Stimulated activated CD8-positive, alpha-beta memory T cell treated with anti-CD3 and anti-CD28 coated beads, Interleukin-4, amount 100 ng/mL, for 24 hours (primary cell): Measurements from ENCODE around the gene SPARC.

ENCODE experiments used
- DNase-seq: peaks from one replicate; pipeline ENCODE4 v3.0.0-alpha.2; 2020; ENCODE audit warnings: low read depth

Gene SPARC

GRCh38 chr5:151679421-151680155 lies 7.1 kb downstream of the SPARC start:
- no peak for DNase-seq

DNA sequence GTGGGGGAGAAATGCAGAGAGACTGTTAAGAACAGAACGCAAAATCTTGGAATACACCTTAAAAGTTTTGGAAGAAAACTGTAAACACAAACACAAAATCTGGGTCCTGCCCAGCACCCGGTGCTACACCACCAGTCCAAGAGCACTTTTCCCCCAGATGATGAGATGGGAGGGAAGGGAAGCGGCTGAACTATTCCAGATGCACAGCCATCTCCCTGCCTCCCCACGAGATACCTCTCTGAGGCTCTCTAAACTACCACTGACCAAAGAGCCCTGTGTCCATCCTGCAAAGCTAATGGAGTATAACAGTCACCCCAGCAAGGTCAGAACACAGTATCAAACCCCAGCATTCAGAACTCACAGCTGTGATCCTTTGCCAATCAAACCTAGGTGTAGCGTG lies 8.0 kb downstream of the SPARC start:
- no peak for DNase-seq

DNA sequence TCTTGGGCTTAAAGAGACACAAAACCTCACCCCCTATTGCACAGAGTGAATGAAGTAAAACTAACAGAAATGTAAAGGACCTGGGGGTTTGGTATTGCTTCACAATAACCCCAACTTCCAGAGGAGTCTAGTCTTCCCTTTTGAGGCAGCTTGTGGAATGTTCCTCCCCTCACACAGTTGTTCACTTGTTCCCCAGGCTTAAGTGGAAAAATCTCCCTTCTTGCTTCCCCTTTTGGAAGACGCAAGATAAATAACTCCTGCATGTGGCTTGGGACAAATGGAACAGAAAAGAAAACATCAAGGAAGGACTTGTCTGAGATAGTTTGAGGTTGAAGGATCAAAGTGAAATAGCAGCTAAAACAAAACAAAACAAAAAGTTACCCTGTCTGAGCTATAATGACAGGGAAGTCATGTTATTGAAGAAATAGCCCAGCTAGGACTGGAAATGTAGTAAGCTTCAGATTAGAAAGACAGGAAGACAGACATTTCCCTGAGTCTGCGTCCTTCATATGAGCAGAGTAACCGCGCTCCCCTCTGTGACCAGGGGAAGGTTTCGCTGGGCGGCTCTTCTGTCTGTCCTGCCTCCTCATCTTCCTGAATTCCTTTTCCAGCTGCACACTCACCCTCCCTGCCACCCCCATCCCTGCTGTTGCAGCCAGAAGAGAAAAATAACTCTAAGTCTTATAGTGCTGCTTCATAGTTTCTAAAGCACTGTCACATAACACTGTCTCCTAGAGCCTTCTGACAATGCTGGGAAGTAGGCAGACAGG lies 8.8 kb downstream of the SPARC start:
- DNase-seq, result no peak

GRCh38 chr5:151676719-151677118 lies 10.0 kb downstream of the SPARC start:
- DNase-seq, result no peak

DNA sequence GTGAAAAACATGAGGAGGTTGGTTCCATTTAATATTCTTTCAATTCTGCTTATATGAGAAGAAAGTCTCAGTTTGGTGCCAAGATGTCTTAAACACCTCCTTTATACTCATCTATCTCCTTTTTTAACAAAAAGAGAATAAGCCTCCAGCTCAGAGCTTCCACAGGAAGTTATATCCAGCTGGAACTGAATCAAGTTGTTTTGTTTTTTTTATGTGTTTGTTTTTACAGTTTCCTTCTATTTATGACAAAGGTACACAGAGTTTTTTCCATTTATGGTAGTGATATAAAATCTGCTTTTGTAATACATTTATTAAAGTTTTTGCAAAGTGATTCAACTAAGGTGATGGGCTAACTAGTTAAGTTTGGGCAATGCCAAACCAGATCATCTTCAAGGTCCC lies 10.4 kb downstream of the SPARC start:
- no peak for DNase-seq

- no peak for DNase-seq
These were observed 11.0 kb downstream of the SPARC start for GRCh38 chr5:151675611-151676313.

GRCh38 chr5:151674626-151675610 lies 11.8 kb downstream of the SPARC start:
- DNase-seq, result no peak

- no peak for DNase-seq
These were observed 13.3 kb downstream of the SPARC start for GRCh38 chr5:151673421-151673820.

- no peak for DNase-seq
These were observed 14.2 kb downstream of the SPARC start for GRCh38 chr5:151672516-151672915.

GRCh38 chr5:151671950-151672349 lies 14.8 kb downstream of the SPARC start:
- DNase-seq, result no peak

DNA sequence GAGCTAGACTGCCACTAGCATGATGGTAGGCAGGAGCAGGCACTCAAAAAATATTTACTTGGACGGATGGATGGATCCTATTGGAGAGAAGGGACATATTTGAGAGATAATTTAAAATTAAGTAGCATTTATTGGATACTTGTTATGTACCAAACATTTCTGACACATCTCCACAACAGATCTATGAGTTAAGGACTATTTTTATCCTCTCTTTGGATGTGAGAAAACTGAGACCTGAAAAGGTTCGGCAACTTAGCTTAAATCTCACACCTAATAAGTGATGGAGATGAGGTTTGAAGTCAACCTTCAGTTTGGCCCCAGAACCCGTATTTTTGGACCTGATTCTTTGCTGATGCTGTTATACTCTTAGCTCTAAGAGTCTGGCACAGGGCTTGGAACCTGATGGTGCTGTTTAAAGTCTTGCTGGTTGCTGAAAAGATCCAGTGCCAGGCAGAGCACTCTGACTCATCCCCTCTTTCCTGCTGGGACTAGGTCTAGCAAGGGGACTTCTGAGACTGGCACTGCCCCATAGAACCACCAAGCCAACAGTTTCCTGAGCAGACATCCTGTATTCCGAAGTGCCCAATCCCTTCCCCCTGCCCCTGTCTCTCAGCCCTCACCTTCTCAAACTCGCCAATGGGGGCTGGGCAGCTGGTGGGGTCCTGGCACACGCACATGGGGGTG lies 15.6 kb downstream of the SPARC start:
- no peak for DNase-seq

DNA sequence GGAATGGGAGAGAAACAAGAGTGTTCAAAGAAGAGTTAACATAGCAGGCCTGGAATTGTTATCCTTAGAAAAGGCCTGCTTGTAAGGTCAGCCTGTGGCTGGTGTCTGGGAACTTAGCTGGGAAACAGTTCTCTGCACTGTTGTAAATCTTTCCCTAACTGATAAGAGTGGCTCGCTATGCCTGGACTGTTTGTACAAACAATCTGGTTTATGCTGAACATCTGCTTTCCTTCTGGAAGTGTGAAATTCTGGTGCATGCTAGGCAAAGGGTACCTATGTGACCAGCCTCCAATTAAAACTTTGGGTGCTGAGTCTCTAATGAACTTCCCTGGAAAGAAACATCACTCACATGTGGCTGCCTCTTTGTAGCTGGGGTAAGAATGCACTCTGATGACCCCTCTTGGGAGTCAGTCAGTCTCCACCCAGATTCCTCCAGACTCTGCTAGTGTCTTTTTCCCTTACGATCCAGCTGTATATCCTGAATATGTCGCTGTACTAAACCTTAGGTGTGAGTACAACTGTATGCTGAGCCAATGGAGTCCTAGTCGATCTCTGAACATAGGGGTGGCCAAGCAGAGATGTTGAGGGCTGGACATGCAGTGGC lies 16.5 kb downstream of the SPARC start:
- no peak for DNase-seq

GRCh38 chr5:151667083-151667482 lies 19.6 kb downstream of the SPARC start:
- no peak for DNase-seq

- no peak for DNase-seq
These were observed 21.1 kb downstream of the SPARC start for GRCh38 chr5:151665613-151666012.

- DNase-seq, result no peak
These were observed 21.8 kb downstream of the SPARC start for GRCh38 chr5:151664694-151665585.

GRCh38 chr5:151663617-151664293 lies 23.0 kb downstream of the SPARC start:
- DNase-seq, result no peak

GRCh38 chr5:151662805-151663204 lies 23.9 kb downstream of the SPARC start:
- DNase-seq, result no peak

- no peak for DNase-seq
These were observed 24.6 kb downstream of the SPARC start for GRCh38 chr5:151661968-151662732.
